ENCODE results near the gene HIGD2A. TPM values are rescaled to one million over a fixed set of nuclear protein-coding genes. Genes with fewer than 3 reads are reported as not detected.

HIGD2A gene
- total and polyA plus RNA-seq, 4 donors: 39.8 to 152 (median 134) TPM

DNA sequence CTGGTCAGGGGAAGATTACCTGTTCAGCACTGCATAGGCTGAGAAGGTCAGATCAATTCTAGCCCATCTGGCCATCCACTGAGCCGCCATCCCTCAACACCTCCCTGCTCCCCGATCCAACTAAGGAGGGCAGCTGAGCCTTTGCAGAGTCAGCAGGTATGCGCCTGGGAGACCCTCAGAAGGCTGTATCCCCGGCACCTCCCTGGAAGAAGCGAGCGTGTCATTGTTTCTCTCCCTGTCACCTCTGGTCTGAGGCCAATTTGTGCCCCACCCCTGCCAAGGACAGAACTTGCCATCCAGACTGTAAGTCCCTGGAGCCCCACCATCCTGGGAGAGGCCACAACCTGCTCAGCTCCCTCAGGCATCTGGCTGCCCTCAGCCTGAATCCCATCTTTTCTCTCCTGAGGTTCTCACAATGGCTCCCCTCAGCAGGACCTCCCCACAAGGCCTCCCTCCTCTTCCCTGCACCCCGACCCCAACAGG lies 25.2 kb downstream of the HIGD2A start:
- Histone ChIP-seq H3K36me3 (ENCODE audit: control insufficient read depth, insufficient read depth, low read length) (peaks cover 34% of the 10 kb centered on the region), H3K9me3 (ENCODE audit: control insufficient read depth, insufficient read depth, low read length) (no peaks in the 10 kb centered on the region), H3K27ac (ENCODE audit: low read depth, low read length) (peak overlapping the region; percentile 2), H3K4me3 (ENCODE audit: low read depth, low read length) (no peak overlapping the region), H3K4me1 (ENCODE audit: control insufficient read depth, insufficient read depth, low read length) (peaks cover 31% of the 10 kb centered on the region), H3K27me3 (ENCODE audit: control insufficient read depth, insufficient read depth, low read length) (no peaks in the 10 kb centered on the region)
- DNase-seq (ENCODE audit: low read depth in 4 of 6, low spot score in 6 of 6): no peak
- WGBS (ENCODE audit: insufficient coverage): 68% methylated on average over 6 of the region's 7 CpGs

GRCh38 chr5:176414704-176415103 lies 26.2 kb downstream of the HIGD2A start:
- 100% methylated on average over 1 of the region's 3 CpGs for WGBS (ENCODE audit: insufficient coverage)
- DNase-seq (ENCODE audit: low read depth in 4 of 6, low spot score in 6 of 6): no peak
- Histone ChIP-seq H3K27me3 (ENCODE audit: control insufficient read depth, insufficient read depth, low read length) (no peaks in the 10 kb centered on the region), H3K27ac (ENCODE audit: low read depth, low read length) (no peak overlapping the region), H3K4me3 (ENCODE audit: low read depth, low read length) (peak overlapping the region; percentile 52), H3K4me1 (ENCODE audit: control insufficient read depth, insufficient read depth, low read length) (peaks cover 31% of the 10 kb centered on the region), H3K9me3 (ENCODE audit: control insufficient read depth, insufficient read depth, low read length) (no peaks in the 10 kb centered on the region), H3K36me3 (ENCODE audit: control insufficient read depth, insufficient read depth, low read length) (peaks cover 25% of the 10 kb centered on the region)

GRCh38 chr5:176415240-176415951 lies 26.8 kb downstream of the HIGD2A start:
- H3K4me3 ChIP-seq (ENCODE audit: low read depth, low read length): peak overlapping the region; percentile 52
- H3K4me1 ChIP-seq (ENCODE audit: control insufficient read depth, insufficient read depth, low read length): peaks cover 31% of the 10 kb centered on the region
- H3K36me3 ChIP-seq (ENCODE audit: control insufficient read depth, insufficient read depth, low read length): peaks cover 19% of the 10 kb centered on the region
- no peaks in the 10 kb centered on the region for H3K9me3 ChIP-seq (ENCODE audit: control insufficient read depth, insufficient read depth, low read length)
- 66% methylated on average over 5 of the region's 13 CpGs for WGBS (ENCODE audit: insufficient coverage)
- peak in 1 of 6 donors; percentile 36 for DNase-seq (ENCODE audit: low read depth in 4 of 6, low spot score in 6 of 6)
- no peaks in the 10 kb centered on the region for H3K27me3 ChIP-seq (ENCODE audit: control insufficient read depth, insufficient read depth, low read length)
- H3K27ac ChIP-seq (ENCODE audit: low read depth, low read length): peak overlapping the region; percentile 61

DNA sequence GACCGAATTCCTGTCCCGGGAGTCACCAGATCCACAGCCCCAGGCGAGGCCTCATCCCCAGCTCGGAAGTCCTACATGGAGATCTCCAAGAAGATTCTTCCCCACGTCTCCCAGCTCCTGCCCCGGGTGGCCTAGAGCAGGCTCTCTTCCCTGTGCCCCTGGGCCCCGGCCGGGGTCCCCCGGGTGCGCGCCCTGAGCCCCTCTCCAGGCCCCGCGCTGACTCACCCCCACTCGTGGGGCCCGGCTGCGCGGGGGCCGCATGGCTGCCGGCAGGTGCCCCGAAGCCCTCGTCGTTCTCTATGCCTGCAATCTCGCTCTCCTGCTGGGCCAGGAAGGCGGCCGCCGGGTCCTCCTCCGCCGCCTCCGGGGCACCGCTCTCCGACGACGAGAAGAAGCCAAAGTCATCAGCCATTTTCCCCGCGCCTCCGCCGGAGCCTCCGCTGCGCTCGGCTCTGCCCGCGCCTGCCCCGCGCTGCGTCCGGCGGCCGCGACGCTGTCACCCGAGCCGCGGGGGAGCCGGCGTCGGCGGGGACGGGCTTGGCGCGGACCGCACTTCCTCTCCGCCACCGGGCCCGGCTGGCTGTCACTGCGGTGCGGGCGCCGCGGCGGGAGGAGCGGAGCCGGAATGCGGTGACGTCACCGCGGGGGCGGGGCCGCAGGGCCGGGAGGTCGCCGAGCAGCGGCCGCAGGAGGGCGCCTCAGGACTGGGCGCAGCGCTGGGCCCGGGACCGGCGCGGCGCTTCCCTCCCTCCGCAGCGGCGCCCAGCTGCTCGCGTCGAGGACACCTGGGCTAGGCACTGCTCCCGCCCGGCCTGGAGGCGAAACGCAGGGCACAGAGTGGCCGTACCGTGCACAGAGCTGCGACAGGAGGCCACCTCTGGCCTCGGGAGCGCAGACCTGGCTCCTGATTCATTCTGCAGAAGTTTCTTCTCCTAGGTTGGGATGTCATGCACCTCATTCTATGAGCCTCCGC lies 27.7 kb downstream of the HIGD2A start, which contains the start of gene CLTB:
CLTB (minus strand) TSS at position 588 of the 973 bp plus-strand sequence; CDS start at position 412, 176 bp downstream.
- Histone ChIP-seq H3K27me3 (ENCODE audit: control insufficient read depth, insufficient read depth, low read length) (peaks cover 4% of the 10 kb centered on the region), H3K36me3 (ENCODE audit: control insufficient read depth, insufficient read depth, low read length) (peaks cover 11% of the 10 kb centered on the region), H3K4me1 (ENCODE audit: control insufficient read depth, insufficient read depth, low read length) (peaks cover 31% of the 10 kb centered on the region), H3K4me3 (ENCODE audit: low read depth, low read length) (peak within 1 kb of the TSS; percentile 52), H3K9me3 (ENCODE audit: control insufficient read depth, insufficient read depth, low read length) (no peaks in the 10 kb centered on the region), H3K27ac (ENCODE audit: low read depth, low read length) (peak within 1 kb of the TSS; percentile 61)
- under 1% methylated on average over 106 of the region's 107 CpGs for WGBS (ENCODE audit: insufficient coverage)
- peak; percentile 67 to 96 (median 80) for DNase-seq (ENCODE audit: low read depth in 4 of 6, low spot score in 6 of 6)

GRCh38 chr5:176416965-176417364 lies 28.4 kb downstream of the HIGD2A start:
- H3K27ac ChIP-seq (ENCODE audit: low read depth, low read length): no peak overlapping the region
- peak in 1 of 6 donors; percentile 33 for DNase-seq (ENCODE audit: low read depth in 4 of 6, low spot score in 6 of 6)

DNA sequence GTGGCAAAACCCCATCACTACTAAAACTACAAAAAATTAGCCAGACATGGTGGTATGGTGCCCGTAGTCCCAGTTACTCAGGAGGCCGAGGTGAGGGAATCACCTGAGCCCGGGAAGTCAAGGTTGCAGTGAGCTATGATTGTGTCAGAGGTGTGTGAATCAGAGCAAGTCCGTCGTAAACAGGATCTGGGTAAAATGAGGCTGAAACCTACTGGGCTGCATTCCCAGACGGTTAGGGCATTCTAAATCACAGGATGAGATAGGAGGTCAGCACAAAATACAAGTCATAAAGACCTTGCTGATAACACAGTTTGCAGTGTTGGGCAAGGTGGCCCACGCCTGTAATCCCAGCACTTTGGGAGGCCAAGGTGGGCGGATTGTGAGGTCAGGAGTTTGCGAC lies 29.7 kb downstream of the HIGD2A start:
- Histone ChIP-seq H3K9me3 (ENCODE audit: control insufficient read depth, insufficient read depth, low read length) (no peaks in the 10 kb centered on the region), H3K27me3 (ENCODE audit: control insufficient read depth, insufficient read depth, low read length) (peaks cover 4% of the 10 kb centered on the region), H3K27ac (ENCODE audit: low read depth, low read length) (no peak overlapping the region), H3K36me3 (ENCODE audit: control insufficient read depth, insufficient read depth, low read length) (peaks cover 9% of the 10 kb centered on the region), H3K4me1 (ENCODE audit: control insufficient read depth, insufficient read depth, low read length) (peaks cover 28% of the 10 kb centered on the region), H3K4me3 (ENCODE audit: low read depth, low read length) (no peak overlapping the region)
- 88% methylated on average over 8 of the region's 9 CpGs for WGBS (ENCODE audit: insufficient coverage)
- no peak for DNase-seq (ENCODE audit: low read depth in 4 of 6, low spot score in 6 of 6)

More at GRCh38 chr5:176416965-176417364, 28.4 kb downstream of the HIGD2A start:
- H3K9me3 ChIP-seq (ENCODE audit: control insufficient read depth, insufficient read depth, low read length): no peaks in the 10 kb centered on the region
- peak overlapping the region; percentile 37 for H3K4me3 ChIP-seq (ENCODE audit: low read depth, low read length)
- peaks cover 31% of the 10 kb centered on the region for H3K4me1 ChIP-seq (ENCODE audit: control insufficient read depth, insufficient read depth, low read length)
- WGBS (ENCODE audit: insufficient coverage): 78% methylated on average over 10 of the region's 11 CpGs
- peaks cover 4% of the 10 kb centered on the region for H3K27me3 ChIP-seq (ENCODE audit: control insufficient read depth, insufficient read depth, low read length)
- peaks cover 9% of the 10 kb centered on the region for H3K36me3 ChIP-seq (ENCODE audit: control insufficient read depth, insufficient read depth, low read length)

GRCh38 chr5:176420086-176420485 lies 31.5 kb downstream of the HIGD2A start:
- Histone ChIP-seq H3K36me3 (ENCODE audit: control insufficient read depth, insufficient read depth, low read length) (no peaks in the 10 kb centered on the region), H3K4me1 (ENCODE audit: control insufficient read depth, insufficient read depth, low read length) (peaks cover 15% of the 10 kb centered on the region), H3K9me3 (ENCODE audit: control insufficient read depth, insufficient read depth, low read length) (no peaks in the 10 kb centered on the region), H3K27me3 (ENCODE audit: control insufficient read depth, insufficient read depth, low read length) (peaks cover 4% of the 10 kb centered on the region), H3K4me3 (ENCODE audit: low read depth, low read length) (no peak overlapping the region), H3K27ac (ENCODE audit: low read depth, low read length) (no peak overlapping the region)
- WGBS (ENCODE audit: insufficient coverage): 97% methylated on average over 3 of the region's 5 CpGs
- no peak for DNase-seq (ENCODE audit: low read depth in 4 of 6, low spot score in 6 of 6)

GRCh38 chr5:176420972-176421544 lies 32.5 kb downstream of the HIGD2A start:
- H3K4me3 ChIP-seq (ENCODE audit: low read depth, low read length): no peak overlapping the region
- no CpG with 5 or more reads among the region's 2 CpGs for WGBS (ENCODE audit: insufficient coverage)

DNA sequence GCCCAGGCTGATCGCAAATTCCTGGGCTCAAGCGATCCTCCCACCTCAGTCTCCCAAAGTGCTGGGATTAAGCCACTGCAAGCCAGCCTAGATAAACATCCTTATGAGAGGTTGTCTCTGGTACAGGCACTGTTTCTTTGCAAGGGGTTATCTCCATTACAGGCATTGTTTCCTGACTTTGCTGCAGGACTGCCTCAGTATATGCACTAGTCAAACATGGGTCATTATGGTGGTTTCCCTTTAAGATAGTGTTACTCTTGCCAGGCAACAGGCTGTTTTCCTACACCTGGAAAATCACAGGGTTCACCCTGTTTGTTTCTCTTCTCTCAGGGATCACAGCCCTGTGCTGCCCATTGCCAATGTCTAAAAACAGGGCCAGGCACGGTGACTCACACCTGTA lies 35.6 kb downstream of the HIGD2A start:
- Histone ChIP-seq H3K36me3 (ENCODE audit: control insufficient read depth, insufficient read depth, low read length) (no peaks in the 10 kb centered on the region), H3K9me3 (ENCODE audit: control insufficient read depth, insufficient read depth, low read length) (peaks cover 2% of the 10 kb centered on the region), H3K27me3 (ENCODE audit: control insufficient read depth, insufficient read depth, low read length) (peaks cover 4% of the 10 kb centered on the region), H3K4me3 (ENCODE audit: low read depth, low read length) (no peak overlapping the region), H3K27ac (ENCODE audit: low read depth, low read length) (no peak overlapping the region), H3K4me1 (ENCODE audit: control insufficient read depth, insufficient read depth, low read length) (no peaks in the 10 kb centered on the region)
- no peak for DNase-seq (ENCODE audit: low read depth in 4 of 6, low spot score in 6 of 6)
- WGBS (ENCODE audit: insufficient coverage): no CpG with 5 or more reads among the region's 3 CpGs

More at GRCh38 chr5:176420972-176421544, 32.5 kb downstream of the HIGD2A start:
- Histone ChIP-seq H3K36me3 (ENCODE audit: control insufficient read depth, insufficient read depth, low read length) (no peaks in the 10 kb centered on the region), H3K27ac (ENCODE audit: low read depth, low read length) (no peak overlapping the region), H3K4me1 (ENCODE audit: control insufficient read depth, insufficient read depth, low read length) (peaks cover 7% of the 10 kb centered on the region), H3K27me3 (ENCODE audit: control insufficient read depth, insufficient read depth, low read length) (peaks cover 4% of the 10 kb centered on the region), H3K9me3 (ENCODE audit: control insufficient read depth, insufficient read depth, low read length) (peaks cover 2% of the 10 kb centered on the region)
- DNase-seq (ENCODE audit: low read depth in 4 of 6, low spot score in 6 of 6): no peak
